ENCODE measurements around the gene INPP4B. TPM values are rescaled to one million over a fixed set of nuclear protein-coding genes. Genes with fewer than 3 reads are reported as not detected.

The INPP4B gene
- polyA plus RNA-seq, 6 donors from 2014 or later = 0.13 to 0.39 (median 0.16) TPM; not detected in 1

- no peaks in the 10 kb centered on the region for H3K36me3 Mint-ChIP-seq
- H3K4me3 Mint-ChIP-seq = no peak overlapping the region
- no peaks in the 10 kb centered on the region for H3K27me3 Mint-ChIP-seq
- no peak for DNase-seq
- ATAC-seq (ENCODE audit: low read depth in 2 of 2) = no peak
- H3K9me3 Mint-ChIP-seq = peaks cover 0 to 2% (median 0%) of the 10 kb centered on the region in 7 donors
- no peak overlapping the region for H3K27ac Mint-ChIP-seq
- H3K4me1 Mint-ChIP-seq = no peaks in the 10 kb centered on the region
Observed at GRCh38 chr4:142463206-142463605, 382.9 kb downstream of the INPP4B start.

GRCh38 chr4:142452161-142452855 lies 393.8 kb downstream of the INPP4B start:
- no peak for ATAC-seq (ENCODE audit: low read depth in 2 of 2)
- Mint-ChIP-seq H3K4me1 (no peaks in the 10 kb centered on the region), H3K36me3 (no peaks in the 10 kb centered on the region), H3K4me3 (no peak overlapping the region), H3K9me3 (peaks cover 0 to 6% (median 0%) of the 10 kb centered on the region in 7 donors), H3K27ac (peak overlapping the region in 1 of 6 donors; percentile 18), H3K27me3 (no peaks in the 10 kb centered on the region)
- DNase-seq = no peak

- no peak overlapping the region for H3K4me3 Mint-ChIP-seq
- no peaks in the 10 kb centered on the region for H3K27me3 Mint-ChIP-seq
- H3K4me1 Mint-ChIP-seq = no peaks in the 10 kb centered on the region
- no peaks in the 10 kb centered on the region for H3K9me3 Mint-ChIP-seq
- ATAC-seq (ENCODE audit: low read depth in 2 of 2) (no peak), DNase-seq (no peak)
- no peaks in the 10 kb centered on the region for H3K36me3 Mint-ChIP-seq
- peak overlapping the region in 1 of 6 donors; percentile 24 for H3K27ac Mint-ChIP-seq
Observed at GRCh38 chr4:142449771-142450373, 396.2 kb downstream of the INPP4B start.

GRCh38 chr4:142447009-142447408 lies 399.1 kb downstream of the INPP4B start:
- Mint-ChIP-seq H3K9me3 (peaks cover 0 to 4% (median 0%) of the 10 kb centered on the region in 7 donors), H3K27me3 (no peaks in the 10 kb centered on the region), H3K4me3 (no peak overlapping the region), H3K27ac (no peak overlapping the region), H3K36me3 (no peaks in the 10 kb centered on the region), H3K4me1 (no peaks in the 10 kb centered on the region)
- DNase-seq (no peak), ATAC-seq (ENCODE audit: low read depth in 2 of 2) (no peak)

GRCh38 chr4:142443469-142443868 lies 402.6 kb downstream of the INPP4B start:
- H3K9me3 Mint-ChIP-seq = peaks cover 0 to 8% (median 0%) of the 10 kb centered on the region in 7 donors
- H3K27ac Mint-ChIP-seq = no peak overlapping the region
- no peak for DNase-seq
- H3K4me3 Mint-ChIP-seq = no peak overlapping the region
- H3K4me1 Mint-ChIP-seq = no peaks in the 10 kb centered on the region
- H3K36me3 Mint-ChIP-seq = no peaks in the 10 kb centered on the region
- H3K27me3 Mint-ChIP-seq = no peaks in the 10 kb centered on the region
- no peak for ATAC-seq (ENCODE audit: low read depth in 2 of 2)

GRCh38 chr4:142440093-142440492 lies 406.0 kb downstream of the INPP4B start:
- peaks cover 2 to 8% (median 6%) of the 10 kb centered on the region in 7 donors for H3K9me3 Mint-ChIP-seq
- H3K4me1 Mint-ChIP-seq = no peaks in the 10 kb centered on the region
- no peak overlapping the region for H3K4me3 Mint-ChIP-seq
- H3K36me3 Mint-ChIP-seq = no peaks in the 10 kb centered on the region
- ATAC-seq (ENCODE audit: low read depth in 2 of 2) (no peak), DNase-seq (no peak)
- H3K27ac Mint-ChIP-seq = no peak overlapping the region
- H3K27me3 Mint-ChIP-seq = no peaks in the 10 kb centered on the region

- Mint-ChIP-seq H3K4me3 (no peak overlapping the region), H3K9me3 (peaks cover 3 to 15% (median 8%) of the 10 kb centered on the region in 7 donors), H3K27ac (no peak overlapping the region), H3K36me3 (no peaks in the 10 kb centered on the region), H3K4me1 (no peaks in the 10 kb centered on the region), H3K27me3 (no peaks in the 10 kb centered on the region)
- ATAC-seq (ENCODE audit: low read depth in 2 of 2) (no peak), DNase-seq (no peak)
Observed at GRCh38 chr4:142435599-142436235, 410.4 kb downstream of the INPP4B start.

GRCh38 chr4:142434519-142435224 lies 411.4 kb downstream of the INPP4B start:
- no peak overlapping the region for H3K27ac Mint-ChIP-seq
- no peaks in the 10 kb centered on the region for H3K36me3 Mint-ChIP-seq
- no peak overlapping the region for H3K4me3 Mint-ChIP-seq
- peaks cover 3 to 15% (median 8%) of the 10 kb centered on the region in 7 donors for H3K9me3 Mint-ChIP-seq
- ATAC-seq (ENCODE audit: low read depth in 2 of 2) (no peak), DNase-seq (no peak)
- no peaks in the 10 kb centered on the region for H3K27me3 Mint-ChIP-seq
- H3K4me1 Mint-ChIP-seq = no peaks in the 10 kb centered on the region

GRCh38 chr4:142428715-142429114 lies 417.4 kb downstream of the INPP4B start:
- no peaks in the 10 kb centered on the region for H3K36me3 Mint-ChIP-seq
- H3K4me1 Mint-ChIP-seq = no peaks in the 10 kb centered on the region
- H3K9me3 Mint-ChIP-seq = peaks cover 0 to 4% (median 0%) of the 10 kb centered on the region in 7 donors
- no peak overlapping the region for H3K4me3 Mint-ChIP-seq
- ATAC-seq (ENCODE audit: low read depth in 2 of 2) = no peak
- H3K27me3 Mint-ChIP-seq = no peaks in the 10 kb centered on the region
- DNase-seq = no peak
- H3K27ac Mint-ChIP-seq = no peak overlapping the region

GRCh38 chr4:142427456-142427855 lies 418.6 kb downstream of the INPP4B start:
- no peak for DNase-seq
- Mint-ChIP-seq H3K27ac (no peak overlapping the region), H3K9me3 (no peaks in the 10 kb centered on the region), H3K27me3 (no peaks in the 10 kb centered on the region), H3K36me3 (no peaks in the 10 kb centered on the region), H3K4me3 (no peak overlapping the region), H3K4me1 (no peaks in the 10 kb centered on the region)
- ATAC-seq (ENCODE audit: low read depth in 2 of 2) = no peak

GRCh38 chr4:142423861-142424260 lies 422.2 kb downstream of the INPP4B start:
- ATAC-seq (ENCODE audit: low read depth in 2 of 2) = no peak
- no peaks in the 10 kb centered on the region for H3K4me1 Mint-ChIP-seq
- H3K36me3 Mint-ChIP-seq = no peaks in the 10 kb centered on the region

GRCh38 chr4:142420311-142421095 lies 425.6 kb downstream of the INPP4B start:
- ATAC-seq (ENCODE audit: low read depth in 2 of 2) (no peak), DNase-seq (no peak)
- Mint-ChIP-seq H3K4me3 (no peak overlapping the region), H3K4me1 (no peaks in the 10 kb centered on the region), H3K36me3 (no peaks in the 10 kb centered on the region), H3K27ac (no peak overlapping the region), H3K9me3 (no peaks in the 10 kb centered on the region), H3K27me3 (no peaks in the 10 kb centered on the region)

More at GRCh38 chr4:142423861-142424260, 422.2 kb downstream of the INPP4B start:
- Mint-ChIP-seq H3K27me3 (no peaks in the 10 kb centered on the region), H3K9me3 (no peaks in the 10 kb centered on the region), H3K27ac (no peak overlapping the region), H3K4me3 (no peak overlapping the region)
- no peak for DNase-seq

GRCh38 chr4:142419712-142420111 lies 426.4 kb downstream of the INPP4B start:
- ATAC-seq (ENCODE audit: low read depth in 2 of 2) (no peak), DNase-seq (no peak)
- H3K27ac Mint-ChIP-seq = no peak overlapping the region
- H3K4me3 Mint-ChIP-seq = no peak overlapping the region
- H3K9me3 Mint-ChIP-seq = peaks cover 0 to 2% (median 0%) of the 10 kb centered on the region in 7 donors
- no peaks in the 10 kb centered on the region for H3K4me1 Mint-ChIP-seq
- H3K27me3 Mint-ChIP-seq = no peaks in the 10 kb centered on the region
- H3K36me3 Mint-ChIP-seq = no peaks in the 10 kb centered on the region
